HL-60 (cell line): Measurements from ENCODE around the gene AKR1C1.

ENCODE experiments used
- CTCF ChIP-seq: IDR thresholded peaks from one replicate; pipeline ENCODE4 v1.5.1; 2011; ENCODE audit warnings: low read length, control low read depth, inconsistent platforms; ENCODE audit not compliant: insufficient read depth
- REST ChIP-seq: IDR thresholded peaks from 2 replicates; pipeline ENCODE4 v1.6.1; 2012; ENCODE audit warnings: low read depth; ENCODE audit not compliant: insufficient replicate concordance

DNA sequence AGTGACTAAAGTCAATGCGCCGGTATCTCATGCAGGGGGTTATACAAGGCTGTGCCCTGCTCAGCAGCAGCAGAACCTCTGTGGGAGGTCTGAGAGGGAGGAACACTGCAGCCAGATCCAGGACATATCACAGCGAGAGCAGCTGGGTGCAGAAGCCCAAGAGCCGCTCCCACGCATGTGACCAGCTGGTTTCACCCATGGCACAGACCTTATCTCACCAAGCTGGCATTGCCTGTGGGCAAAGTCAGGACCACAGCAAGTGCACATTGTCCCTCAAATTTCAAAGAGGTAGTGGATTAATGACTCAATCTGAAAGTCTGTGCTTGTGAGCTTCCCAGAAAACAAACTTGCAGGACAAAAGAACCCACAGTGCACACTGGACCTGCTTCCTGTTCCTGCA lies 31.6 kb upstream of the AKR1C1 start:
- TF ChIP-seq CTCF (no peak), REST (no peak)
